ENCODE measurements around the gene SARDH.

SARDH gene

GRCh38 chr9:133640160-133640559, 98.0 kb downstream of the SARDH start:
- POLR2A ChIA-PET (ENCODE audit: low non-redundant PET) = no interaction called here
- TF ChIP-seq CTCF (conservative IDR thresholded peaks at IDR 0.05; ENCODE audit: low read depth) = no peak
- CTCF ChIA-PET = no interaction called here
- no peak overlapping the region for H3K27ac ChIP-seq
- no peak for DNase-seq (ENCODE audit: low spot score)

GRCh38 chr9:133639613-133640012, 98.5 kb downstream of the SARDH start:
- ChIA-PET POLR2A (ENCODE audit: low non-redundant PET) (no interaction called here), CTCF (no interaction called here)
- DNase-seq (ENCODE audit: low spot score) = no peak
- TF ChIP-seq CTCF (conservative IDR thresholded peaks at IDR 0.05; ENCODE audit: low read depth) = no peak
- H3K27ac ChIP-seq = no peak overlapping the region

- ChIA-PET POLR2A (ENCODE audit: low non-redundant PET) (no interaction called here), CTCF (no interaction called here)
- no peak overlapping the region for H3K27ac ChIP-seq
- no peak for DNase-seq (ENCODE audit: low spot score)
- no peak for TF ChIP-seq CTCF (conservative IDR thresholded peaks at IDR 0.05; ENCODE audit: low read depth)
Observed at GRCh38 chr9:133638711-133639110, 99.4 kb downstream of the SARDH start.

- CTCF ChIA-PET = no interaction called here
- POLR2A ChIA-PET (ENCODE audit: low non-redundant PET) = no interaction called here
- H3K27ac ChIP-seq = no peak overlapping the region
- no peak for DNase-seq (ENCODE audit: low spot score)
- TF ChIP-seq CTCF (conservative IDR thresholded peaks at IDR 0.05; ENCODE audit: low read depth) = no peak
Observed at GRCh38 chr9:133638076-133638475, 100.1 kb downstream of the SARDH start.

- TF ChIP-seq CTCF (conservative IDR thresholded peaks at IDR 0.05; ENCODE audit: low read depth) = no peak
- ChIA-PET CTCF (no interaction called here), POLR2A (ENCODE audit: low non-redundant PET) (no interaction called here)
- no peak for DNase-seq (ENCODE audit: low spot score)
- H3K27ac ChIP-seq = no peak overlapping the region
Observed at GRCh38 chr9:133637451-133638055, 100.6 kb downstream of the SARDH start.

GRCh38 chr9:133636902-133637301, 101.2 kb downstream of the SARDH start:
- POLR2A ChIA-PET (ENCODE audit: low non-redundant PET) = no interaction called here
- TF ChIP-seq CTCF (conservative IDR thresholded peaks at IDR 0.05; ENCODE audit: low read depth) = no peak
- CTCF ChIA-PET = no interaction called here
- H3K27ac ChIP-seq = no peak overlapping the region
- no peak for DNase-seq (ENCODE audit: low spot score)
